GM18505 (cell line): Measurements from ENCODE around the gene PID1.
"Not testable (repeated sequence)": the region's sequence is repeated elsewhere in the genome, so short reads cannot be mapped to it uniquely, and the experiment has no call there.

ENCODE experiments used
- ATAC-seq: cut with Tn5 transposase; IDR thresholded peaks from one replicate; pipeline ENCODE4 v1.9.1; 2021; ENCODE audit not compliant: unreplicated experiment
- POLR2A ChIP-seq: IDR thresholded peaks from 4 replicates; pipeline ENCODE4 v1.6.1; 2011; ENCODE audit warnings: borderline replicate concordance; ENCODE audit not compliant: insufficient read depth, insufficient read length; ENCODE audit errors: extremely low read depth

Gene PID1

DNA sequence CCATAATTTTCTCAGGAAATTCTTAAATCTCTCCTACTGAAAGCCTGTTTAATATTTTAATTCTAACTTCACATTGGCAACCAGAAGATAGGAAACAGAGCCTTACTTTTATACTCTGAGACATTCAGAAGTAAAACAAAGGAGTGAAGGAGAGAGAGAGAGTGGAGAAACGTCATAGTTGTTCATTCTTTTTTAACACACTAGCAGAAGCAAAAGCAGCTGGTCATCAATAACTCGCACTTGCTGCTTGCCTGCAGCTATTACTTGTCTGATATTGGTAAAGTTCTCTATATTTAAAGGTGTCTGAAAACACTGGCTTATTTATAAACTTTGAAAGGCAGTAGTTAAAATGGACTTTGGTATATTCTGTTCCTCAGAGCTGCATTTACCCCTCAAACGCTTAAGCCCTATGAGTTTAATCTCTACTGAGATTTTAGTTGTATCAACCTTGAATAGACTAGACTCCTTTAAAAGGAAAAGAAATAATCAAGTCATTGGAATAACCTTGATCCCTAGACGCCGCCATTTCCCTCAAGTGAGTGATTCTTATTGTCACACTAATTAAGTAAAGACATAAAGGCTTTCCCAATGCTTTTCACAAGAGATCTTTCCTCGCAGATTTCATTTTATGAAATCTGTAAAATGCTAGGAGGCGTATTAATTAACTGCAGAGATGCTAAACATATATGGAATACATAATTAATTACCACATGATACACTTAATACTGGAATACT is 182.0 kb downstream of the PID1 start:
- ATAC-seq = no peak
- no peak for TF ChIP-seq POLR2A

DNA sequence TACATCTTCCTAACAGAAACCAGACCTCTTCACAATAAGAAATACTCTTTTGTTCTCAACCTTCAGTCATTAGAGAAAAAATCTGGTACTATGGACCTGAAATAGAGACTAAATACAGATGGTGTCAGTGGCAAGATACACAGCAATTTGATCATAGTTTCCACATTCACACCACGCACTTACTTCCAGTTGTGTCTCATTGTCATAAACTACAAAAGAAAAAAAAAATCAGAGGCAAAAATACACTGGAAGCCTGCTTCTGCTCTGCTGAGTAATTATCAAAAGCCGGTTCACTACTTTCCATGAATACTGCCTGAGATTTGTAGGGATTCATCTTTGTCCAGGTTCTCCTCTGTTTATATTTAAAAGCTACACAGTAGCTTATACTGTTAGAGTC is 182.6 kb downstream of the PID1 start:
- ATAC-seq = no peak
- TF ChIP-seq POLR2A = no peak

DNA sequence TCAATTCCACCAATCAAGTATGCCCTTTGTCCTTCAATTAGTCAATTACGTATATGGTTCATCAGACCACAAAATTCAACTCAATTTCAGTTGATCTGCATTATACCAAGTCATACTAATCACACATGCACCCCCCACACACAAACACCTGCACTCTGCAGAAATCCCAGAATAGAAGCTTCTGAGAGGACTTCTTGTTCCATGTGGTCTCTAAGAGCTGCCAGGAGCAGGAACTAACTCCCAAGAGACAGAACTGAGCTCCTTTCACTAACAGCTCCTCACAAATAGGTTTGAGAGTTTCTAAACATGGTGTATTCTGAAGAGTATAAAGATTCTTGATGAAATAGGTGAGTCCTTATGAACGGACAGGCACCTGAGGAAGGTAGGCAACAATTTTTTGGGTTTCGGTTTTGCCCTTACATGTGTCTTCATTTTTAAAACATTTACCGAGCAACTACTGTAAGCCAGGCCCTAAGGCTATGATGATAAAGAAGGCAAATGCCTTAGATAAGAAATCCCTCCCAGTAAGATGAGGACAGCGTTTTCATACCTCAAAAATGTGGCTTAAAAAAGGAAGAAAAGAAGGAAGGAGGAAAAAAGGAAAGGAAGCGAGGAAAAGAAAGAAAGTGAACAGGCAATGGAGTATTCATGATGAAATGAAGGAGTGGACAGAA is 183.1 kb downstream of the PID1 start:
- ATAC-seq = no peak
- TF ChIP-seq POLR2A = no peak

DNA sequence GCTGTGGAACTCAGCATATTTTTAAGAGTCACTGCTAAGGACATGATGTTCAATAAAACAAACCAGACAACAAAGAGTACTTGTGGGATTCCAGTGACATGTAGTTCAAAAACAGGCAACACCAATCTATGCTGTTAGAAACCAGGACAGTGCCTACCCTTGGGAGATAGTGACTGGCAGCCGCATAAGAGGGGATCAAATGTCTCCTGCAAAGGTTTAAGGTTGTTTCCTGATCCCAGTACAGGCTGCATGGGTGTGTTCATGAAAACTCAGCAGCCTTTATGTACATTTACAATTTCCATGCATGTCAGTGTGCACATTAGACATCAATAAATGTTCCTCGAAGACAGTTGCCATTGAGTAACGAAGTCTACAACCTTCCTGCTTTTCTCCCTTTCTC is 183.8 kb downstream of the PID1 start:
- ATAC-seq = no peak
- TF ChIP-seq POLR2A = no peak

DNA sequence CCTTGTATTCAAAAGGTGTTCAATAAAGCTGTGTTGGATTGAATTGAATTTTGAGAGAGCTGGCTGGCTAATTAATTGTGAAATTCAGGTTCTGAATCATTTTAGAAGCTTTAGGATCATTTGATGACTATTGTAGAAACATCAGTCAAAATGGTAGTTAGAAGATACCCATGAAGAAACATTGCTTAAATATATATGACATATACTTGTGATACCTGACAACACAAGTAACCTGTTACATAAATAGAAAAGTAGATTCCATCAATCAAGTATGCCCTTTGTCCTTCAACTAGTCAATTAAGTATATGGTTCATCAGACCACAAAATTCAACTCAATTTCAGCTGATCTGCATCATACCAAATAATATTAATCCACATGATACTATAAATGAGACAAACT is 185.6 kb downstream of the PID1 start:
- ATAC-seq = no peak

DNA sequence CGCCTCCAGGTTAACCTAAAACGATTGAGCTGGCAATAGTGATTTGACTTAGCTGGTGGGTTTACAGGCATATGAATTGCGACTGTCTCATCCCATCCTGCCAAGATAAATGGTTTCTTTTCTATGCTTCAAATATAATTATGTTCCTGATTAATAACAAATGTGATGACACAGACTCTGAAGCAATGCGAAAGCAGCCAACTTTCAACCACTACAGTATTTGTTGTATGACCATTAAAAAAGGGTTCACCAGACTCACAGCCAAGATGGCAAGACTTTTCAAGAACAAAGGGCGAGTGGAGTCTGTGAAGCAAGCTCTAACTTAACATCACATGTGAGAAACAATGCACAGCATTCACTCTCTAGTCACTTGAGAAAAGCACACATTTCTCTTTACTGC is 186.6 kb downstream of the PID1 start:
- ATAC-seq = no peak
- no peak for TF ChIP-seq POLR2A

More for the DNA sequence above, 185.6 kb downstream of the PID1 start:
- TF ChIP-seq POLR2A = no peak

DNA sequence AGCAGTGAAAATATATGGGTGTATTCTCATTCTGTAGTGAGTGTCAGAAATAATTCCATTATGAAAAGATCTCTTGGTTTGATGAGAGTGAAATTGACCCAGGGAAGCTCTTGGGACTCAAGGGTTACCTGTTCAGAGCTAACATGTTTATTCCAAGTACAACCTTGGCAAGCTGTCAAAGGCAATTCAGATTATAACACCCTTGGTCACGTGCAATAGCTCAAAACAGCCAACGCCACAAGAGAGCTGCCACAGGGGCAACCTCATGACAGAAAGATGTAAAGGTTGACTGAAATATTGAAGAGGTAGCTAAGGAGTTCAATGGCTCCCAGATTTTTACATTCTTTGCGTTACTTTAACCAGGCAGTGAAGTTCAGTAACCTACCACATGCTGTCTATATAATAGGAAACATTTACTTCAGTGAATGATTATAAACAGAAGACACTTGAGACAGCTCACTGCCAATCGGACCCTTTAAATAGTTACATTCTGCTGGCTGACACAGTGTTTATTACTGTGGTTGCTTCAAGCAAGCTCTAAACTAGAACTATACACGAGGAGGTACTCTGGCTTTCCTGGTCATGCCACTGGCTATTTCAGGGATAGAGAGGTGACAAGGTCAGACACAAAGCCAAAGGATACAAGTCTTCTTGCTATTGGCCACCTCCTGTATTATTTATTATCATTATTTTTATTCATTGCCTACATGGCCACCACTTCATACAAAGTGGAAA is 187.3 kb downstream of the PID1 start:
- TF ChIP-seq POLR2A = no peak
- no peak for ATAC-seq

DNA sequence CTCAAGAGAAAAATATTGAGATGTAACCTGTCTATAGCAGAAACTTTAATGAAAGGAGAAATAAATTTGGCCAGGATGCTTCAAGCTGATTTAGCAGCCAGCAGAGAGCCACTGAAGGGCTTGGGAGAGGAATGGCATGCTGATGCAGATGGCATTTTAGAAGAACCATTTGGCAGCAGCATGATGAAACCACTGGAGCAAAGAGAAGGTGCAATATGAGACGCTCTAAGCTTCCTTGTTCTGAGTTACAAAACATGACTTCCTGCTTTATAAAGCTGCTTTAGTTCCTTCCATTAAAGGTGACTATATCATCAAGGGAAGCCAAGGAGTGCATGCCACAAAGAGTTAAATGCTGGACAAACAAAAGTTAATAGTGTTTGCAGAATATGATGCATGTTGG is 189.7 kb downstream of the PID1 start:
- no peak for ATAC-seq
- TF ChIP-seq POLR2A = no peak

DNA sequence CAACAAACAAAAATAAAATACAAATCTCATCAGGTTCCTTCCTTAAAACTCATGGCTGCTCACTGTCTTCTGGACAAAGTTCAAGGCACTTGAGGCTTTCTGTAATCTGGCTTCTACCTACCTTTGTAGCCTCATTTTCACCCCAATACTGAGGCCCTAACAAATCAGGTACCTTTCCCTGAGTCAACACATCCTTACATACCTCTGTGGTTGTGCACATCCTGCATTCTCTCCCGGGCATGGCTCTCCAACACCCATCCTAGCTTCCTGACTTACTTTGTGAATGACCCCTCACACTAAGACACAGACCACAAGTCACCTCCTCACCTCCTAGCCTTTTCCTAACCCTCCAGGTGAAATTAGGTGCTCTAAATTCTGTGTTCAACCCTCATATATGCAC is 190.9 kb downstream of the PID1 start:
- no peak for TF ChIP-seq POLR2A
- no peak for ATAC-seq

DNA sequence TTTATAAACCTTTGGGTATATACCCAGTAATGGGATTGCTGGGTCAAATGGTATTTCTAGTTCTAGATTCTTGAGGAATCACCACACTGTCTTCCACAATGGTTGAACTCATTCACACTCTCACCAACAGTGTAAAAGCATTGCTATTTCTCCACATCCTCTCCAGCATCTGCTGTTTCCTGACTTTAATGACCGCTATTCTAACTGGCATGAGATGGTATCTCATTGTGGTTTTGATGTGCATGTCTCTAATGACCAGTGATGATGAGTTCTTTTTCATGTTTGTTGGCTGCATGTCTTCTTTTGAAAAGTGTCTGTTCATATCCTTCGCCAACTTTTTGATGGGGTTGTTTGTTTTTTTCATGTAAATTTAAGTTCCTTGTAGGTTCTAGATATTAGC is 194.2 kb downstream of the PID1 start:
- ATAC-seq = not testable (repeated sequence)

DNA sequence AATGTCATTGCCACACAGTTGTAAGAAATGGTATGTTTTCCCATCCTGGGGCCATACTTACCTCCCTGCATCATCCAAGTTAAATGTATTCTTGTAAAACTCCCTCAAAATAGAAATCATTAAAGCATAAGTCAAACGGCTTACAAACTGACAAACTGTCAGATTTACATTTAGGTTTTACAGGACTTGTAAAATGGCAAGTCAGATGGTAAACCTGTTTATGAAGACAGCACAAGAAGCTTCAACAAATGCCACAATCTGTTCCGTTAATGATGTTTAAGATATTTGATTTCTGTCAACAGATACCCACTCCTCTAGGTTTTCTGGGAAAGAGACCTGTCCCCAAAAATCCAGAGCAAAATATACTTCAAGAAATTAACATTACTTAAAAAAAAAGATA is 197.2 kb downstream of the PID1 start:
- ATAC-seq = no peak

DNA sequence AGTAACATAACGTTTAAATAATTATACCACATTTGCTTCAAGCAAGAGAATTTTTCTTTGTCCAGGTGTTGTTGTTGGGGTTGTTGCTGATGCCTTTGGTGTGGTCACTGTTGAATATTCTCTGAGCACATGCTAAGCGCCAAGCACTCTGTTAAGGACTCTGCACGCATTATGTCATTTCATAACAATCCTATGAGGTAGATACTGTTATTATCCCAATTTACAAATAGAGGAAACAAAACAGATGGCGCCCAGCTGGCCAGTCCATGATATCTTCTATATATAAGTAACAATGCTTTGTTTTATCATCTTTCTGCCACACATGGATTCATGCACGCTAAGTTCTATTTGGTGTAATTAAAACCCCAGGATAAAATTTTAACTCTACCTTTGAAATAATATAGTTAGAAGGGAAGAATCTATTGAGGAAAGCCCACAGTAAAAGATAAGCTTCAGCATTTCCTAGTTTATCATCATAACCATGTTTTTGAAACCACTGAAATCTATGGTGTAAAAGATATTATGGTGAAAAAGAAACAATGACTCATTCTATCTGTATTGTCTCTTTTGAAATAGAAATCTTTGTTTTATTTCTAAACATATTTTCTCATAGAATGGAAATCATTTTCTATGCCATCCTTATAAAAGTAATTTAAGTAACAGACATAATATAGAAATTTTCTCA is 199.7 kb downstream of the PID1 start:
- no peak for TF ChIP-seq POLR2A
- ATAC-seq = no peak

More for the DNA sequence above, 197.2 kb downstream of the PID1 start:
- no peak for TF ChIP-seq POLR2A

DNA sequence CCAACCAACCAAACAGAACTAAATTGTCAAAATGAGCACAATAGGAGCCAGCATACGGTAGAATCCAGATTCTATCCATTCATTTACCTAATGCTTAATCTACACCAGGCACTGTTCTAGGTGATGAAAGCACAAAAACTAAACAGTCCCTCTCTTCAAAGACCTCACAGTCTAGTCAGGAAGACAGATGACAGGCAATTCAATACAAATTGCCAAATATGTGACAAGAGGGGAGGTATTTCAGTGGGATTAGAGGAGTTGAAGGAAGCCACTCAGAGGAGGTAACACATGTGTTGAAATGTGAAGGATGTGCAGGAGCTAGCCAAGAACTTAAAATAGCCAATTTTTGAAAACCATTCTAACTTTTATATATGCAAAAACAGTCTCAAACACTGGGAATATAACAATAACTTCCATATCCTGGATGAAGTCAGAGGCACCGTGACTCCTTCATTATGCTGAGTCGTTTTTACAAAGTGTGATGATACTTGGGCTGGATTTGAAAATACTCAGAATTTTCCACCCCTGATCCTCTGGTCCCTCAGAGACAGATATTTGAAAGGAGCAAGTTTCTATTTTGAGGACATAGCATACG is 204.9 kb downstream of the PID1 start:
- no peak for TF ChIP-seq POLR2A
- ATAC-seq = no peak

DNA sequence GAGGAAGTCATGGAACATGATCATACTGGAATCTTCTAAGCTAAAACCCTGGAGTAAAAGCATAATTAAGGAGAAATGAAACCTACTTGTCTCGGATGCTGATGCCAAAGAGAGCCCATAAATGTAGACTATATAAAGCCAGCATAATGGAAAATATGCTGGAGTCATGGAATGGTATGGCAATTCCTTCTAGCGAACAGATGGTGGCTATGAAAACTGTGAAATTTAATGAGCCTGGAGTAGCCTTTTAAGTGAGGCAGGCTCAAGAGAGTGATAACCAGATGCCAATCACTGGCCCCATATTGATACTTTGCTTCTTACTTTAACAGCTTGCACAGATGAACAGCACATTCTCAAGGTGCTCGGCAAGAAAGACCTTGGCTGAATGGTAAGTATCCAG is 206.3 kb downstream of the PID1 start:
- no peak for ATAC-seq
- no peak for TF ChIP-seq POLR2A

DNA sequence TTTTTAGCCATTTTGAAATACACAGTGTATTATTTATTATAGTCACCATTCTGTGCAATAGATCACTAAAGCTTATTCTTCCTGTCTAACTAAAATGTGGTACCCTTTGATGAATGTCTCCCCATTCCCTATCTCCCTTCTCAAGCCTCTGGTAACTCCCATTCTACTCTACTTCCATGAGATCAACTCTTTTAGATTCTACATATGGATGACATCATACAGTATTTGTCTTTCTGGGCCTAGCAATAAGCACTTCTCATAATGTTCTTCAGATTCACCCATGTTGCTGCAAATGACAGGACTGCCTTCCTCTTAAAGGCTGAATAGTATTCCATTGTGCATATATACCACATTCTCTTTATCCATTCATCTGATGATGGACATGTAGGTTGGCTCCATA is 210.9 kb downstream of the PID1 start:
- no peak for TF ChIP-seq POLR2A
- ATAC-seq = no peak
